Erythroblast (primary cell): ENCODE data around the gene FUT1.

Source experiments
- GATA1 ChIP-seq: IDR thresholded peaks from 2 replicates; pipeline ENCODE4 v1.6.1; 2011; ENCODE audit warnings: low read depth, mild to moderate bottlenecking, control low read depth, low read length, moderate library complexity
- POLR2A ChIP-seq: IDR thresholded peaks from 2 replicates; pipeline ENCODE4 v1.6.1; 2011; ENCODE audit warnings: mild to moderate bottlenecking, low read length

DNA sequence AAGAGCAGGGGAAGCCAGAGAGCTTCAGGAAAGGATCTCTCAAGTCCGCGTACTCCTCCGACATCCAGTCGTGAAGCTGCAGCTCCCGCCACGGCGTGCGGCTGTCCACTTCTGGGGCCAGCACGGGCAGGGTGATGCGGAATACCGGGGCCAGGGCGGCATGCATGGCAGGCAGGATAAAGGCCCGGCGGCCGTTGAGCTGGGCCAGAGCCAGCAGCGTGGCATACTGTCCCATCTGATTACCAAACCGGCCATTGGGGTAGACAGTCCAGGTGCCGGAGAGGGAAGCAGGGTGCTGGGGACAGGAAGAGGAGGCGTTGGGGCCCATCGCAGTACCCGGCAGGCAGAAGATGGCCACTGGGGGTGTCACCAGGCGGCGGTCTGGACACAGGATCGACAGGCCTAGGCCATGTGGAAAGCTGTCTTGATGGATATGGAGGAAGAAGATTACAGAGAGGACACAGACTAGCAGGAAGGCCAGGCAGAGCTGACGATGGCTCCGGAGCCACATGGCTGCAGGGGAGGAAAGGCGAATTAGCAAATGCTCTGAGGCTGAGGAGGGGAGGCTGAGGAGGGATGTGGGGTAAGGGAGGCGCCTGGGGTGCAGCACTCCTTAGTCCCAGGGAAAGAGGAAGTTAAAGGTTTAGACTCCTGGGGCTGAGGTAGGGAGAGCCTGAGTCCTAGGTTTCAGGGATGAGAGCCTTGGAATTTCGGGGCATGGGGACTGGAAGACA, 1.5 kb downstream of the FUT1 start:
- no peak for TF ChIP-seq POLR2A
- TF ChIP-seq GATA1, result no peak
